Activated CD4-positive, CD25-positive, alpha-beta regulatory T cell treated with anti-CD3 and anti-CD28 coated beads, Interleukin-2, amount 50 U/mL, for 24 hours (primary cell): ENCODE data around the gene LPIN1.
A peak's percentile ranks its signal among the peaks of the same experiment; 100 is the strongest.

ENCODE experiments used
- ATAC-seq, 2 donors: fragments of 150-1000 bp; cut with Tn5 transposase; one replicate each; pipeline ENCODE4 v1.10.0; 2021; ENCODE audit warnings: mild to moderate bottlenecking in 1 of 2, moderate library complexity in 1 of 2

The LPIN1 gene, protein sequence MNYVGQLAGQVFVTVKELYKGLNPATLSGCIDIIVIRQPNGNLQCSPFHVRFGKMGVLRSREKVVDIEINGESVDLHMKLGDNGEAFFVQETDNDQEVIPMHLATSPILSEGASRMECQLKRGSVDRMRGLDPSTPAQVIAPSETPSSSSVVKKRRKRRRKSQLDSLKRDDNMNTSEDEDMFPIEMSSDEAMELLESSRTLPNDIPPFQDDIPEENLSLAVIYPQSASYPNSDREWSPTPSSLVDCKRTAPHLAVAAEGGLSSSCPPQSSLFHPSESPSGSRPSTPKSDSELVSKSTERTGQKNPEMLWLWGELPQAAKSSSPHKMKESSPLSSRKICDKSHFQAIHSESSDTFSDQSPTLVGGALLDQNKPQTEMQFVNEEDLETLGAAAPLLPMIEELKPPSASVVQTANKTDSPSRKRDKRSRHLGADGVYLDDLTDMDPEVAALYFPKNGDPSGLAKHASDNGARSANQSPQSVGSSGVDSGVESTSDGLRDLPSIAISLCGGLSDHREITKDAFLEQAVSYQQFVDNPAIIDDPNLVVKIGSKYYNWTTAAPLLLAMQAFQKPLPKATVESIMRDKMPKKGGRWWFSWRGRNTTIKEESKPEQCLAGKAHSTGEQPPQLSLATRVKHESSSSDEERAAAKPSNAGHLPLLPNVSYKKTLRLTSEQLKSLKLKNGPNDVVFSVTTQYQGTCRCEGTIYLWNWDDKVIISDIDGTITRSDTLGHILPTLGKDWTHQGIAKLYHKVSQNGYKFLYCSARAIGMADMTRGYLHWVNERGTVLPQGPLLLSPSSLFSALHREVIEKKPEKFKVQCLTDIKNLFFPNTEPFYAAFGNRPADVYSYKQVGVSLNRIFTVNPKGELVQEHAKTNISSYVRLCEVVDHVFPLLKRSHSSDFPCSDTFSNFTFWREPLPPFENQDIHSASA

DNA sequence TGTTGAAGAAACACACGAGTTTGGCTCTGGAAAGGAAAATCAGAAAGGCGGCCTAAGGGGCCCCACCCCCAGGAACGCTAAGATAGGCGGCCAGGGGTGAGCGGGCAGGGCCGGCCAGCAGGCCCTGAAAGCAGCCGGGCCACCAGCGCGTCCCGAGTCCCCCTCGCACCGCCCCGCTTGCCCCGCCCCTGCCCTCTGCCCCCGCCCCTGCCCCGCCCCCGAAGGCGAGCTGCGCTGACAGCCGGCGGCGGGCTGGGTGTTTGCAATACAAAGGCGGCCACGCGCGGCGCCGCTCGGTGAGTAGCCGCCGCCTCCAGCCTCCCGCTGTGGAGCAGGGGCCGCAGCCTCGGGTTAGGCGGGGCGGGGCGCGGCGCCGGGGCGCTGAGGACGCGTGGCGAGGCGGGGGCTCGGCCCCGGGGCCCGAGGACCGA is at the start of gene LPIN1:
Gene LPIN1, plus strand, starts transcription at position 257 of the 431 bp plus-strand sequence. CDS start 18,910 bp downstream, outside the sequence.
- ATAC-seq, result peak; percentile 62 to 66

DNA sequence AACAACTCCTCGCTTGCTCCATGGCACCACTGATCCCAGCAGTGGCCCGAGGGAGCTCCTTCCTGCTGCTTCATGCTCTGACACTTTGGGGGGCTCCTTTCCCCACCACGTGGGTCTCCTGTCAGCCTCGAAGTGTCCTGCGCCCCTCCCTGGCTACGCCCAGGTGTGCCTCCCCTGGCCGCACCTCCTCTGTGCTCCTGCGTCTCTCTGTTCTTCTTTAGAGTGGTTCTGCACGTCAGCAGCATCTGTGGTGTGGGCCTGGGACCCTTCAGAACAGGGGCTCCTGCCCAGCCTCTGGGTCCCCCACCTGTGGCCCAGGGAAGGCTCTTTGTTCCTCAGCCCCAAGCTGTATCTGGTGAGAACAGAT is 49.7 kb upstream of the LPIN1 start:
- ATAC-seq, result no peak

- ATAC-seq, result no peak
Measured at GRCh38 chr2:11697103-11697871, 49.1 kb upstream of the LPIN1 start.

DNA sequence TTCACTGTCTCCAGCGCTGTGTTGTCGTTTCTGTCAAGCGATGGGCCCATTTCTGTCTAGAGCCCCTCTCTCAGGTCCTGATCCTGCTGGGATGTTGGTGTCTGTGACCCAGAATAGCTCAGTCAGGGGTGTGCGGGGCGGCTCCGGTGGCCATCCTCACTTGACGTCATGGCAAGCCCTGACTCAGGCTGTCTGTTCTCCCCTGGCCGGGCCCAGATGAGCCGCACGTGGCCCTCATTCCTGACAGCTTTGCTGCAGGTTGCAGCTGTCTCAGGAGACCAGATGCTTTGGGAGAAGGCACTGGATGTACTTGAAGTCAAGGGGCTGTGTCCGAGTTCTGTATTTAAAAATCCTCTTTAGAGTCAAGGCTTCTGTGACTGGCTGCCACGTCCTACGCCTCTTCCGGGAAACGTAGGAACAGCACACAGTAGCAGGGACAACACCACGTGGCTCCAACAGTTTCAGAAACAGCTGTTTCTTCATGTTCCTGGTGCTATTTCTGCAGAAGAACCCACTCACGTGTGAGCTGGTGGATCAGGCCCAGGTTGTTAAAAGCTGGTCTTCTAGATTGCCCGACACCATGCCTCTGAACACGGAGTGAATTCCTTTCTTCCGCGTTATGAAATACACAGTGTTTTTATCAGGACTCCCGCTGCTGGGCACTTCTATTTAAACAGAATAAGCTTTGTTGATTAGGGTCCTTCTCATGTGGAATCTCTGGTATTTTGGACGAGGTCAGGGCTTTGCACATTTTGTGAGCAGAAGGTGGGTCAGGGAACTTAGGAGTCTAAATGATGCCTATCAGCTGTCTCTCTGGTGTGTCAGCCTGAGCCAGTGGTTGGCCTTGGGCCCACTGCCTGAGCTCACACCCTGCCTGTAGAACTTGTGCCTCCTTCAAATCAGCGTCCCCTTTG is 48.2 kb upstream of the LPIN1 start:
- ATAC-seq, result no peak

GRCh38 chr2:11699686-11700670 is 46.5 kb upstream of the LPIN1 start:
- ATAC-seq, result no peak

GRCh38 chr2:11701206-11701605 is 45.2 kb upstream of the LPIN1 start:
- no peak for ATAC-seq

DNA sequence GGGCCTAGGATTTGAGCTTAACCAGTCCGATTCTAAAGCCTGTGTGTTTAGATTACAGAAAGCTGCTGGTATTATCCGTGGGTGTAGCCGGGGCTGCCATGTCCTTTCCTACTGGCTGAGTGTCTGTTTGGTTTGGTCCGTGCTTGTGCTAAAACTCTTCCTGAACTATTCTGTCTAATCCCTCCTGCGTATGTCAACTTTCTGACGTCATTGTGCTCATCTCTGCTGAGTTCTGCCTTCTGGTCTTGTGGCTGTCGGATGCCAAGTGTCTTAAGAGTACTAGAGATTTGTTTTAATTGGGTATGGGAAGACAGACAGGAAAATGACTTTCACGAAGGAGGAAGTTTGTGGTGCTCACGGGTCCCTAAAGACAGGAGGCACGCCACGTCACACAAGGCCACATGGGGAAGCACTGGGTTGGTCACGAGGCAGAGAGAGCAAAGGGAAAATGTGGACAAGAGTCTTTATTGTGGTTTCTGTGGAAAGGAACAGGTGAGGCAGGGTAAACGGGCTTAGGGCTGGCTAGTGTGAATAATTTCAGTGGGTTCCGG is 44.6 kb upstream of the LPIN1 start:
- ATAC-seq, result peak in 1 of 2 donors; percentile 19

DNA sequence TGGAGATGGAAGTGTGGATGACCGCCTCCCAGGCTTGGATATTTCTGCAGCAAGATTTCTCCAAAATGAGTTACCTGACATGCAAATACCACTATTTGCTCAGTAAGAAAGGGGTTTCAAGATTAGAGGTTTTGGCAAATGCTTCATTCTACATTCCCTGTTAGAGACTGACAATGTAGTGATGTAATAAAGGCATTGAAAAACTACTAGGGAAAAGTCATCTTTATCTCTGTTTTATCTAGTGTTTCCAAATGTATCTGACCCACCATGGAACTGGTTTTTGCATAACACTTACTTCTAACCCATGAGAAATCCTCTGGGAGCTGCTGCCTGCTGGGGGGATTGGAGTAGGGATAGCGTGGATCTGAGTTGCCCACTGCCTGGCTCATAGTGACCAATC is 43.5 kb upstream of the LPIN1 start:
- no peak for ATAC-seq

DNA sequence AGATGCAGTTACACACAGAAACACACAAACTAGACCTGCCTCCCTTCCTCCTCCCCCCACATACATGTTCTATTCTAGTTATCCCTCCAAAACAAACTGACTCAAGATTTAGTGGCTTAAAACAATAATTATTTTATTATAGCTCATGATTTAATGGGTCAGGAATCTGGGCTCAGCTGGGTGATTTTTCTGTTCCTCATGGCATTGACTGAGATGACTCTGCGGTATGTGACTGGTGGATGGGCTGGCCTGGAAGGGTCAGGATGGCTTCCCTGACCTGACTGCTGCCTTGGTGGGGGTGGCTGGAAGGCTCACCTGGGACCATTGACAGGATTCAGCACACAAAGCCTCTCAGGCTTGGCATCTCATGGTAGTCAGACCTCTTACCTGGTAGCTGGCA is 42.7 kb upstream of the LPIN1 start:
- no peak for ATAC-seq

DNA sequence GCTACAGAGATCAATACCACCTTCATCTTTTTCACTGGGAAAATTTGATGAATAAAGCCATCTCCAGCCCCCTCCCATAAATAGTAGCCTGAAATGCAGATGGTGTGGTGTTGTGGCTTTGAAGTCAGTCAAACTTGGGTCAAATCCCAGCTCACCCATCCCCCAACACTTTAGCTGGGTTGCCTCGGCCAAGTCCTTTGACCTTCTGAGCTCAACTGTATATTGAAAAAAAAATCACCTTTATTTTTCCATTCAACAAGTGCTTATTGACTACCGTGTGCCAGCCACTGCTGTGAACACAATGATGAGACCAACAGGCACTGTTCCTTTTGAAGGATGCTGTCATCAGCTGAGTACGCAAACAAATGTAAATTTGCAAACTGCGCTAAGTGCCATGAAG is 41.4 kb upstream of the LPIN1 start:
- no peak for ATAC-seq

GRCh38 chr2:11705711-11706110 is 40.7 kb upstream of the LPIN1 start:
- no peak for ATAC-seq

GRCh38 chr2:11708106-11708505 is 38.3 kb upstream of the LPIN1 start:
- ATAC-seq, result no peak

DNA sequence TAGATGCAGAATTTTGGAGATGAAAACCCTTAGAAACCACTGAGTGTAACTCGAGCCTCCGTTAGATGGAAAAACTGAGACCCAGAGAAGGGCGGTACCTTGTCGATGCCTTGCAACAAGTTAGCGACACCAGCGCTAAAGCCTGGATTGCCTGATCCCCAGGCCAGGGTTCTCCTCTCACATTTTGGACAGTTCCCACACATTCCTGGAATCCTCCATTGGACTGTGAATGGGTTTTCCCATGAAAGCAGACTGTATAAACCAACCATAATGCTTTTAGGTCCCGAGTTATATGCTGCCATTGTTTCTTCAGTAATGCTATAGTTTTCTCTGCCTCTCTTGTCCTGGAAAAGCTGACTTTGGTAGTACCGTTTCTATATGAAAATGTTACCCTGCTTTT is 37.1 kb upstream of the LPIN1 start:
- no peak for ATAC-seq

DNA sequence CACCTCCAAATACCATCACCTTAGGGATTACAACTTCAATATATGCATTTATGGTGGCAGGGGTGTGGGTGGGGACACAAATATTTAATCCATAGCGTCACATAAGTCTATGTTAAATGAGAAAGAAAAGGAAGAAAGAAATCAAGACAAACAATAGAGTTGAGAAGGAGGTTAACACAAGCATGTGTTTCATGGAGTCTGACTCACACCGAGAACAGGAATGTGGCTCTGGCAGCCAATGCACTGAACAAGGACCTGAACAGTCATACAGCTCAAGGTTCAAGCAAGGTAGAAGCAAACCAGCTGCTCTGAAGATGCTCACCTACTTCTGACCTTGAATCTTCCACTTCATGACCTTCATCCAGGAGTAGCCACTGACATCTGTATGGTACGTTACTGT is 36.2 kb upstream of the LPIN1 start:
- ATAC-seq, result no peak

DNA sequence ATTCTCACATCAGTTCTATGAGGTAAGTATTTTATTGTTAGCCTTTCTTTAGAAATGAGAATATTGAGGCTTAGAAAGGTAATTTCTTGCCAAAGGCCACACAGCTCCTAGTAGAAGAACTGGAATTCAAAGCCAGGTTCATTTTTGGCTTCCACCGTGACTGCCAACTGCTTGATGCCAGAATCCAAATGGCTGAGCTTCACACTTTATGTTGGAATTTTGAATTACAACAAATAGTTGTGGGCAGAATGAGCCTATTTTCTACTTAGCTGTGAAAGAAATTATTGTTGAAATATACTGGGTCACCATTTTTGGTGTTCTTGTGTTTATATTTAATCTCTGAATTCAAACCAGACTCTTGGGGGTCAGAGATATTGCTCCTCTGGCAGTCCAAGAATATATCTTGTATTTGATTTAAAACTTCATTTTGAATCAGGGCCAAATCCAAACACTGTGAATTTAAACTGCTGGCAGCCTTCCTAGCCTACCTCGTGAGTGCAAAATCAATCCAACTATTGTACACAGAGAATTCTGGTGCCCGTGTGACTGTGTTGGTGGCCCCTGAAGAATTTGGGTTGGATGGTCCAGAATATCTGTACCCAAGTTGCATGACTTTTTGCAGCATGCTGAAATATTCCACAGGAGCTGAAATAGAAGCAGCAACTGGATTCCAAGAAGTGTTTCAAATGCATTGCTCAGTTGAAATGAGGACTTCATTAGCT is 35.6 kb upstream of the LPIN1 start:
- no peak for ATAC-seq

GRCh38 chr2:11711354-11711716 is 35.1 kb upstream of the LPIN1 start:
- ATAC-seq, result no peak

DNA sequence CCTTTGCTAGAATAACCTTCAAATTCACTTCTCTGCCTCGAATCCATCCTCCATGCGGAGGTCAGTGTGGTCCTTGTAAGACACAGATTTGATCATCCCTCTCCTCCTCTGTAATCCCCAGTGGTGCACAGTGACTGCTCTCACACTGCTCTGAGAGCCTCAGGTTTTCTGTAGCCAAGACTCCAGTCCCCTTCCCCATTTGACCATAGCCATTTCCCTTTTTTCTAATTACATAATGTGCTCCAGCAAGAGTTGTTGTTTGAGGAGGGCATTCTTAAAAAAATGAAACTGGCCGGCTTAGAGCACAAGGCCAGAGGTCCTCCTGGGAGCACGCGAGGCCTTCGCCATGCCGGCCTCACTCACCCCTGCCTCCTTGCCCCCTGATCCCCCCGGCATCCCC is 34.7 kb upstream of the LPIN1 start:
- no peak for ATAC-seq

- no peak for ATAC-seq
Measured at GRCh38 chr2:11712866-11713265, 33.6 kb upstream of the LPIN1 start.

- no peak for ATAC-seq
Measured at GRCh38 chr2:11713815-11714214, 32.6 kb upstream of the LPIN1 start.
